ENCODE data around the gene CCN6. TPM values are rescaled to one million over a fixed set of nuclear protein-coding genes. Genes with fewer than 3 reads are reported as not detected.

The CCN6 gene
- total RNA-seq, 1 donor from 2014 or later = not detected

DNA sequence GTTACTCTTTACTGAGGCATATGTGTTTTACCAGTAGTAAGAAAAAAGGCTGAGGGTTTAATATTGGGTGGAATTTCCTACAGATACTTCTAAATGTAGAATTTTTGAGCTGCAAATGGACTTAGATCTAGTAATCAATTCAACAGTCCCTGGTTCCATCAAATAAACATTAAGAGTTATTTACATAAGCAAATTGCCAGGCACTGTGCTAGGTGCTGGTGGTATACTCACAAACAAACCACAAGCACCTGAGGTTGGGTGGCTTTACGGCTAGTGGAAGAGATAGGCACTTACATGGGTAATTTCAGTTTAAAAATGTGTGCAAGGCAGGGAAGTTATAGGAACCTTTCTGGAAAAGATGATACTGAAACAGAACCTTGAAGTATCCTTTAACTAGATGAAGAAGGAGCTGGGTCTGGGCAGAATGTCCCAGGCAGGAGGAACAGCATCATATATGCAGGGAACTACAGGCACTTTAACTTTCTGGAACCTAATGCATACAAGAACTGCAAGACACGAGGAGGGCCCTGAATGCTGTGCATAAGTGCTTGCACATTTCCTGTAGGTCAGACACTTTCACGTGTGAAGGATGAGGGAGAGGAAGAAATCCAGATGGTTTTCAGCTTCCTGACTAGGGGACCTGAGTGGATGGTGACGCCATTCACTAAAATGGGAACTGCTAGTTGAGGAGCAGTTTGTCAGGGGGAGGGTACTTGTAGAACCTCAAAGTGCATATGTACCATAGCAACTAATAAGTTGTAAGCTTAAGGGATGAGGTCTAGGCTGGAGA lies 4.5 kb downstream of the CCN6 start:
- Histone ChIP-seq H3K27me3 (no peaks in the 10 kb centered on the region), H3K4me3 (no peak overlapping the region), H3K9me3 (no peaks in the 10 kb centered on the region), H3K36me3 (no peaks in the 10 kb centered on the region), H3K27ac (no peak overlapping the region), H3K4me1 (no peaks in the 10 kb centered on the region)
- DNase-seq (ENCODE audit: extremely low spot score in 2 of 2) = no peak
- TF ChIP-seq POLR2AphosphoS5 (IDR thresholded peaks at IDR 0.05; ENCODE audit: insufficient read depth in 1 of 2, low read depth in 1 of 2) = no peak
- TF ChIP-seq, protein P1, sequence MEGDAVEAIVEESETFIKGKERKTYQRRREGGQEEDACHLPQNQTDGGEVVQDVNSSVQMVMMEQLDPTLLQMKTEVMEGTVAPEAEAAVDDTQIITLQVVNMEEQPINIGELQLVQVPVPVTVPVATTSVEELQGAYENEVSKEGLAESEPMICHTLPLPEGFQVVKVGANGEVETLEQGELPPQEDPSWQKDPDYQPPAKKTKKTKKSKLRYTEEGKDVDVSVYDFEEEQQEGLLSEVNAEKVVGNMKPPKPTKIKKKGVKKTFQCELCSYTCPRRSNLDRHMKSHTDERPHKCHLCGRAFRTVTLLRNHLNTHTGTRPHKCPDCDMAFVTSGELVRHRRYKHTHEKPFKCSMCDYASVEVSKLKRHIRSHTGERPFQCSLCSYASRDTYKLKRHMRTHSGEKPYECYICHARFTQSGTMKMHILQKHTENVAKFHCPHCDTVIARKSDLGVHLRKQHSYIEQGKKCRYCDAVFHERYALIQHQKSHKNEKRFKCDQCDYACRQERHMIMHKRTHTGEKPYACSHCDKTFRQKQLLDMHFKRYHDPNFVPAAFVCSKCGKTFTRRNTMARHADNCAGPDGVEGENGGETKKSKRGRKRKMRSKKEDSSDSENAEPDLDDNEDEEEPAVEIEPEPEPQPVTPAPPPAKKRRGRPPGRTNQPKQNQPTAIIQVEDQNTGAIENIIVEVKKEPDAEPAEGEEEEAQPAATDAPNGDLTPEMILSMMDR (IDR thresholded peaks at IDR 0.05) = no peak
- no peak for TF ChIP-seq POLR2A (IDR thresholded peaks at IDR 0.05)
- intact Hi-C loops (cut with DNase I) = loop anchor here (10.0 kb wide), 1 partner anchor 804 kb away; a partner anchor contains a TSS

DNA sequence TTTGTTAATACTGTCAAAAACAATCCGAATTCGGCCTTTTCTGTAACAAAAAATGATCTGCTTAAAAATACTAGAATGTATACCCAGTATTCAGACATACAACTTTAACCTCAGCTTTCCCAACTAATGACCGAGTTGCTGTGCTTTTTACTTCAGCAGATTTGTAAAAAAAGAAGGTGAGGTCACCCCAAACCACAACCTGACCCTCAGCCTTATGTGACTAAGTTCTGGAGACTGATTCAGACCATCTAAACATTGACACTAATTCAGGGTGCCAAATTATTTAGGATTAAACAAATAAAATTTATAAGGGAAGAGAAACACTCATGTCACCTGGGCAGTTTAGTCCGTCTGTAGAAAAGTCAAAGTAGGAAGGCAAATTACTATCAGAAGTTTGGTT lies 7.7 kb downstream of the CCN6 start:
- H3K36me3 ChIP-seq = no peaks in the 10 kb centered on the region
- TF ChIP-seq POLR2AphosphoS5 (IDR thresholded peaks at IDR 0.05; ENCODE audit: insufficient read depth in 1 of 2, low read depth in 1 of 2) (no peak), POLR2A (IDR thresholded peaks at IDR 0.05) (no peak)
- TF ChIP-seq, protein P1 (IDR thresholded peaks at IDR 0.05) = no peak
- no peak overlapping the region for H3K4me3 ChIP-seq
- H3K27me3 ChIP-seq = no peaks in the 10 kb centered on the region
- no peaks in the 10 kb centered on the region for H3K4me1 ChIP-seq
- no peaks in the 10 kb centered on the region for H3K9me3 ChIP-seq
- no peak for DNase-seq (ENCODE audit: extremely low spot score in 2 of 2)
- no peak overlapping the region for H3K27ac ChIP-seq
- intact Hi-C loops (cut with DNase I) = no loop called here

DNA sequence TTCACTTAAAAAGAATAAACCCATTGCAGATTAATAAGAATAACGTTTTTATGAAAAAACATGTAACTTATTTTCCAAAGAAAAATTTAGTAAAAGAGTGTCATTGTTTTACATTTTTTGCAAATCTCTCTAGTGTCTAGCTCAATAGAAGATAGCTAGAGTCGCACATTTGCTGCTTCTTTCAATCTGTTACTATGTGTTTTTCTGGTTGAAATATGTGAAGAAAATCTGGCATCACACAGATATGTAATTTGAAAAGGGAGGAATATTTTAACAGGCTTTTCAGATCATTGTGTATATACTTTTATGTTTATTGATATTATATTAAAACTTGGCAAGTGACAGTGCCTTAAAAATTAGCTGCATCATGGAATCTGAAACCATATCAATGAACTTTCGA lies 9.1 kb downstream of the CCN6 start:
- H3K4me3 ChIP-seq = no peak overlapping the region
- no peaks in the 10 kb centered on the region for H3K27me3 ChIP-seq
- intact Hi-C loops (cut with DNase I) = no loop called here
- H3K36me3 ChIP-seq = no peaks in the 10 kb centered on the region
- TF ChIP-seq, protein P1 (IDR thresholded peaks at IDR 0.05) = no peak
- TF ChIP-seq POLR2A (IDR thresholded peaks at IDR 0.05) = no peak
- TF ChIP-seq POLR2AphosphoS5 (IDR thresholded peaks at IDR 0.05; ENCODE audit: insufficient read depth in 1 of 2, low read depth in 1 of 2) = no peak
- no peaks in the 10 kb centered on the region for H3K4me1 ChIP-seq
- H3K9me3 ChIP-seq = no peaks in the 10 kb centered on the region
- no peak for DNase-seq (ENCODE audit: extremely low spot score in 2 of 2)
- no peak overlapping the region for H3K27ac ChIP-seq

DNA sequence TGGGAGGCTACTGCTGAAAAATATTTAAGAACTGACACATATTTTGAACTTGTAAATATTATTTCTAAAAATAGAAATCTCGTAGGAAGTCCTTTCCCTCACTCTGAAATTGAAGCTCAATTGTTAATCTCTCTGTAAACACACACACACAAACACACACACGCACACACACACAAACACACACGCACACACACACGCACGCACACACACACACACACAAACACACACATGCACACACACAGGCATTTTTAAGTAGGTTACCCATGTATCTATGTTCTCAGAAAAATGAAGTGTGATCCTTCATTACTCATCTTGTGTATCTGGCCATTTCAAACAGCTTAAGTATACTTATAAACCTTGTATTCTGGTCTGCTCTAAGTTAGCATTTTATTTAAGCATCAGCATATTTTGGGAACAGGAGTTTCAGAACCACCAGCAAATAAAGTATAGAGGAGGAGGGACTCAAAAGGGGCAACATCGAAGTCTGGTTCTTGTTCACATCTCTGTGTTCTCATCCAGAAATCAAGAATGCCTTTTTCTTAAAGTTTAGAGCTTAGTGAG lies 11.6 kb downstream of the CCN6 start:
- no peak overlapping the region for H3K27ac ChIP-seq
- no peak overlapping the region for H3K4me3 ChIP-seq
- intact Hi-C loops (cut with DNase I) = no loop called here
- TF ChIP-seq POLR2A (IDR thresholded peaks at IDR 0.05) (no peak), POLR2AphosphoS5 (IDR thresholded peaks at IDR 0.05; ENCODE audit: insufficient read depth in 1 of 2, low read depth in 1 of 2) (no peak)
- TF ChIP-seq, protein P1 (IDR thresholded peaks at IDR 0.05) = no peak
- H3K36me3 ChIP-seq = peaks cover 0 to 8% of the 10 kb centered on the region in 2 donors
- DNase-seq (ENCODE audit: extremely low spot score in 2 of 2) = no peak
- H3K4me1 ChIP-seq = no peaks in the 10 kb centered on the region
- H3K27me3 ChIP-seq = no peaks in the 10 kb centered on the region
- no peaks in the 10 kb centered on the region for H3K9me3 ChIP-seq

DNA sequence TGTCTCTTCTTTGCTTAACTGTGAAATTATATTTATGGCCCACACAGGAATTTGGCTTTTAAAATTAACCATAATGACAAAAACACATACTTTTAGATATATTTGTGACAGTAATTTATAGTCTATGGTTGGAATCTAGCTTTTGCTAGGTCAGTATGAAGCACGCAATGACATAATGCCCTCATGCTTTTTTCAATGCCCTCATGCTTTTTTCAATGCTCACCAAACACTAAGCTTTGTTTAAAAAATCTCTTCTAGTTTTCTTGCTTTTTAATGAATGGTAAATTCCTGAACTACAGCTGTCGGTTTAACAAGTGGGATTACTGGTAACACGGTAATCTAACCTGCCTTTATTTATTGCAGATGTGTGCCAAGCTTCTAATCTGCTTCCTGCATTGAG lies 12.7 kb downstream of the CCN6 start:
- Histone ChIP-seq H3K27ac (no peak overlapping the region), H3K27me3 (no peaks in the 10 kb centered on the region), H3K36me3 (peaks cover 0 to 14% of the 10 kb centered on the region in 2 donors), H3K4me3 (no peak overlapping the region), H3K4me1 (no peaks in the 10 kb centered on the region), H3K9me3 (no peaks in the 10 kb centered on the region)
- no peak for TF ChIP-seq POLR2AphosphoS5 (IDR thresholded peaks at IDR 0.05; ENCODE audit: insufficient read depth in 1 of 2, low read depth in 1 of 2)
- TF ChIP-seq, protein P1 (IDR thresholded peaks at IDR 0.05) = no peak
- no peak for TF ChIP-seq POLR2A (IDR thresholded peaks at IDR 0.05)
- intact Hi-C loops (cut with DNase I) = no loop called here
- DNase-seq (ENCODE audit: extremely low spot score in 2 of 2) = no peak

All from vagina (tissue), 2 donors.